CD4-positive, CD25-positive, alpha-beta regulatory T cell (primary cell): Measurements from ENCODE around the gene RSBN1. TPM values are rescaled to one million over a fixed set of nuclear protein-coding genes. Genes with fewer than 3 reads are reported as not detected.
"Not testable (repeated sequence)": the region's sequence is repeated elsewhere in the genome, so short reads cannot be mapped to it uniquely, and the experiment has no call there.

ENCODE experiments used
- ATAC-seq, 2 donors: fragments of 150-1000 bp; cut with Tn5 transposase; one replicate each; pipeline ENCODE4 v1.10.0; 2021; ENCODE audit warnings: low read depth in 2 of 2, moderate number of reproducible peaks in 2 of 2, moderate library complexity in 1 of 2
- DNase-seq, 3 donors: peaks; one replicate each; pipeline versions ENCODE4 v3.0.0 to v3.0.0-alpha.2; 2012 to 2022; ENCODE audit warnings: mixed read lengths in 1 of 3
- H3K27ac ChIP-seq: one replicate; pipeline ENCODE4 v1.7.0; 2013; ENCODE audit warnings: mild to moderate bottlenecking, low read length; ENCODE audit not compliant: insufficient read depth, poor library complexity, severe bottlenecking
- H3K27me3 ChIP-seq: one replicate; pipeline ENCODE4 v1.7.0; 2013; ENCODE audit warnings: low read length; ENCODE audit not compliant: control insufficient read depth, insufficient read depth
- H3K36me3 ChIP-seq: one replicate; pipeline ENCODE4 v1.7.0; 2013; ENCODE audit warnings: mild to moderate bottlenecking, low read length, moderate library complexity; ENCODE audit not compliant: control insufficient read depth, insufficient read depth
- H3K4me1 ChIP-seq: 2 replicates; pipeline ENCODE4 v1.7.0; 2013; ENCODE audit warnings: mild to moderate bottlenecking, low read length; ENCODE audit not compliant: insufficient read depth, control insufficient read depth, poor library complexity, severe bottlenecking
- H3K4me3 ChIP-seq: one replicate; pipeline ENCODE4 v1.7.0; 2013; ENCODE audit warnings: low read depth, mild to moderate bottlenecking, low read length, moderate library complexity
- H3K9me3 ChIP-seq, 2 experiments: 1 replicate in 1 of 2; 2 replicates in 1 of 2; pipeline ENCODE4 v1.7.0; 2013; ENCODE audit warnings: low read length in 2 of 2, mild to moderate bottlenecking in 1 of 2, moderate library complexity in 1 of 2; ENCODE audit not compliant: control insufficient read depth in 2 of 2
- H3K27ac Mint-ChIP-seq, 3 donors: one replicate each; pipeline ENCODE4 v1.8.0; 2020 to 2022; ENCODE audit warnings: mild to moderate bottlenecking in 3 of 3, mixed read lengths in 3 of 3, moderate library complexity in 2 of 3
- H3K27me3 Mint-ChIP-seq: one replicate; pipeline ENCODE4 v1.8.0; 2022; ENCODE audit warnings: mild to moderate bottlenecking, mixed read lengths
- H3K36me3 Mint-ChIP-seq: one replicate; pipeline ENCODE4 v1.8.0; 2020; ENCODE audit warnings: mixed read lengths
- H3K4me1 Mint-ChIP-seq, 4 donors: one replicate each; pipeline ENCODE4 v1.8.0; 2020 to 2022; ENCODE audit warnings: mixed read lengths in 4 of 4, mild to moderate bottlenecking in 1 of 4
- H3K4me3 Mint-ChIP-seq, 4 donors: one replicate each; pipeline ENCODE4 v1.8.0; 2020 to 2022; ENCODE audit warnings: mild to moderate bottlenecking in 4 of 4, mixed read lengths in 4 of 4, moderate library complexity in 3 of 4
- H3K9me3 Mint-ChIP-seq, 7 donors: one replicate each; pipeline ENCODE4 v1.8.0; 2020 to 2022; ENCODE audit warnings: mixed read lengths in 7 of 7, mild to moderate bottlenecking in 3 of 7, moderate library complexity in 2 of 7
- polyA plus RNA-seq, 4 donors: library from polyadenylated mRNA; unstranded; fragments of 300-500 nt; fragmentation: Illumina TruSeq; gene quantifications; one replicate each; pipeline ENCODE4 v1.2.3, GENCODE V29; 2021
- total RNA-seq: library from RNA; stranded (reverse); gene quantifications from one replicate; pipeline ENCODE4 v1.2.3, GENCODE V29; 2022

Gene RSBN1
- total and polyA plus RNA-seq, 5 donors from 2014 or later = 43.8 to 52.7 (median 50.2) TPM

- Histone ChIP-seq H3K4me1 (peaks cover 22% of the 10 kb centered on the region), H3K36me3 (peaks cover 11% of the 10 kb centered on the region), H3K9me3 (no peaks in the 10 kb centered on the region), H3K4me3 (peak overlapping the region; percentile 83), H3K27ac (peak overlapping the region; percentile 78), H3K27me3 (no peaks in the 10 kb centered on the region)
- Mint-ChIP-seq H3K27ac (peak overlapping the region; percentile 89 to 95 (median 93)), H3K4me1 (peaks cover 24 to 60% (median 37%) of the 10 kb centered on the region in 4 donors), H3K9me3 (no peaks in the 10 kb centered on the region), H3K4me3 (peak overlapping the region; percentile 94 to 98 (median 96)), H3K36me3 (peaks cover 10% of the 10 kb centered on the region), H3K27me3 (no peaks in the 10 kb centered on the region)
- DNase-seq (no peak), ATAC-seq (no peak)
Measured at GRCh38 chr1:113760102-113761080, 51.9 kb downstream of the RSBN1 start.

- Histone ChIP-seq H3K9me3 (no peaks in the 10 kb centered on the region), H3K4me1 (peaks cover 22% of the 10 kb centered on the region), H3K27ac (peak within 1 kb of the TSS; percentile 78), H3K36me3 (peaks cover 3% of the 10 kb centered on the region), H3K4me3 (peak within 1 kb of the TSS; percentile 83), H3K27me3 (no peaks in the 10 kb centered on the region)
- peak; percentile 65 to 70 for ATAC-seq
- Mint-ChIP-seq H3K9me3 (no peaks in the 10 kb centered on the region), H3K36me3 (peaks cover 12% of the 10 kb centered on the region), H3K27ac (peak within 1 kb of the TSS; percentile 89 to 95 (median 93)), H3K4me3 (peak within 1 kb of the TSS; percentile 94 to 98 (median 96)), H3K27me3 (no peaks in the 10 kb centered on the region), H3K4me1 (peaks cover 23 to 60% (median 38%) of the 10 kb centered on the region in 4 donors)
- DNase-seq = peak; percentile 37 to 67 (median 44)
Measured at GRCh38 chr1:113759333-113760101, 52.8 kb downstream of the RSBN1 start, which contains the start of gene PHTF1. TSS of gene PHTF1 (minus strand) at chr1:113759486. CDS start at chr1:113758703, 783 bp downstream.

- Mint-ChIP-seq H3K27me3 (no peaks in the 10 kb centered on the region), H3K9me3 (no peaks in the 10 kb centered on the region), H3K36me3 (peaks cover 7% of the 10 kb centered on the region), H3K27ac (peak overlapping the region; percentile 89 to 95 (median 90)), H3K4me3 (peak overlapping the region; percentile 94 to 98 (median 96)), H3K4me1 (peaks cover 23 to 56% (median 37%) of the 10 kb centered on the region in 4 donors)
- peak; percentile 55 to 68 (median 67) for DNase-seq
- Histone ChIP-seq H3K27ac (peak overlapping the region; percentile 78), H3K4me3 (peak overlapping the region; percentile 83), H3K27me3 (no peaks in the 10 kb centered on the region), H3K9me3 (no peaks in the 10 kb centered on the region), H3K4me1 (peaks cover 22% of the 10 kb centered on the region), H3K36me3 (peaks cover 2% of the 10 kb centered on the region)
- peak; percentile 46 to 48 for ATAC-seq
Measured at GRCh38 chr1:113758631-113759332, 53.5 kb downstream of the RSBN1 start.

GRCh38 chr1:113756461-113756860, 55.8 kb downstream of the RSBN1 start:
- H3K4me1 Mint-ChIP-seq = peaks cover 25 to 54% (median 39%) of the 10 kb centered on the region in 4 donors
- Histone ChIP-seq H3K27me3 (no peaks in the 10 kb centered on the region), H3K4me3 (peak overlapping the region; percentile 14), H3K9me3 (no peaks in the 10 kb centered on the region), H3K4me1 (peaks cover 22% of the 10 kb centered on the region), H3K27ac (no peak overlapping the region), H3K36me3 (peaks cover 4% of the 10 kb centered on the region)
- H3K27me3 Mint-ChIP-seq = no peaks in the 10 kb centered on the region
- H3K27ac Mint-ChIP-seq = peak overlapping the region in 1 of 3 donors; percentile 8
- peaks cover 7% of the 10 kb centered on the region for H3K36me3 Mint-ChIP-seq
- H3K9me3 Mint-ChIP-seq = no peaks in the 10 kb centered on the region
- peak overlapping the region; percentile 36 to 94 (median 49) for H3K4me3 Mint-ChIP-seq
- ATAC-seq (no peak), DNase-seq (no peak)

GRCh38 chr1:113753333-113753732, 58.9 kb downstream of the RSBN1 start:
- not testable (repeated sequence) for H3K27me3 ChIP-seq, H3K36me3 ChIP-seq, DNase-seq, H3K27ac ChIP-seq, H3K27me3 Mint-ChIP-seq, H3K4me3 ChIP-seq, H3K9me3 ChIP-seq, H3K9me3 Mint-ChIP-seq, ATAC-seq
- peak overlapping the region in 1 of 3 donors; percentile 34 for H3K27ac Mint-ChIP-seq
- H3K4me3 Mint-ChIP-seq = peak overlapping the region in 1 of 4 donors; percentile 45
- peaks cover 18 to 40% (median 32%) of the 10 kb centered on the region in 4 donors for H3K4me1 Mint-ChIP-seq
- peaks cover 11% of the 10 kb centered on the region for H3K36me3 Mint-ChIP-seq
- peaks cover 14% of the 10 kb centered on the region for H3K4me1 ChIP-seq

- Mint-ChIP-seq H3K9me3 (no peaks in the 10 kb centered on the region), H3K27me3 (no peaks in the 10 kb centered on the region), H3K36me3 (peaks cover 11% of the 10 kb centered on the region), H3K4me3 (no peak overlapping the region), H3K4me1 (peaks cover 13 to 35% (median 21%) of the 10 kb centered on the region in 4 donors), H3K27ac (no peak overlapping the region)
- Histone ChIP-seq H3K9me3 (no peaks in the 10 kb centered on the region), H3K27me3 (no peaks in the 10 kb centered on the region), H3K27ac (no peak overlapping the region), H3K4me3 (no peak overlapping the region), H3K4me1 (peaks cover 3% of the 10 kb centered on the region), H3K36me3 (peaks cover 4% of the 10 kb centered on the region)
- ATAC-seq (no peak), DNase-seq (no peak)
Measured at GRCh38 chr1:113751516-113751915, 60.8 kb downstream of the RSBN1 start.

- Histone ChIP-seq H3K27me3 (no peaks in the 10 kb centered on the region), H3K4me3 (no peak overlapping the region), H3K9me3 (no peaks in the 10 kb centered on the region), H3K4me1 (no peaks in the 10 kb centered on the region), H3K27ac (no peak overlapping the region), H3K36me3 (peaks cover 4% of the 10 kb centered on the region)
- peaks cover 10 to 31% (median 17%) of the 10 kb centered on the region in 4 donors for H3K4me1 Mint-ChIP-seq
- H3K27me3 Mint-ChIP-seq = no peaks in the 10 kb centered on the region
- DNase-seq (no peak), ATAC-seq (no peak)
- no peak overlapping the region for H3K27ac Mint-ChIP-seq
- no peak overlapping the region for H3K4me3 Mint-ChIP-seq
- H3K9me3 Mint-ChIP-seq = no peaks in the 10 kb centered on the region
- peaks cover 9% of the 10 kb centered on the region for H3K36me3 Mint-ChIP-seq
Measured at GRCh38 chr1:113751114-113751513, 61.2 kb downstream of the RSBN1 start.
